Activated naive CD8-positive, alpha-beta T cell (primary cell): ENCODE measurements around the gene NEXMIF.

ENCODE experiments used
- H3K27ac Mint-ChIP-seq: one replicate; pipeline ENCODE4 v1.8.0; 2021; ENCODE audit warnings: mixed read lengths
- H3K27me3 Mint-ChIP-seq: one replicate; pipeline ENCODE4 v1.8.0; 2021; ENCODE audit warnings: mixed read lengths
- H3K36me3 Mint-ChIP-seq: one replicate; pipeline ENCODE4 v1.8.0; 2021; ENCODE audit warnings: mixed read lengths
- H3K4me1 Mint-ChIP-seq: one replicate; pipeline ENCODE4 v1.8.0; 2021; ENCODE audit warnings: low read depth, mixed read lengths
- H3K4me3 Mint-ChIP-seq: one replicate; pipeline ENCODE4 v1.8.0; 2021; ENCODE audit warnings: mild to moderate bottlenecking, mixed read lengths
- H3K9me3 Mint-ChIP-seq: one replicate; pipeline ENCODE4 v1.8.0; 2021; ENCODE audit warnings: low read depth, mixed read lengths

Gene NEXMIF

GRCh38 chrX:74684466-74684865 lies 240.8 kb downstream of the NEXMIF start:
- H3K36me3 Mint-ChIP-seq, result no peaks in the 10 kb centered on the region
- no peaks in the 10 kb centered on the region for H3K4me1 Mint-ChIP-seq
- H3K9me3 Mint-ChIP-seq, result peaks cover 12% of the 10 kb centered on the region
- H3K4me3 Mint-ChIP-seq, result no peak overlapping the region
- H3K27me3 Mint-ChIP-seq, result no peaks in the 10 kb centered on the region
- no peak overlapping the region for H3K27ac Mint-ChIP-seq
